VCaP (cell line): ENCODE results near the gene KCNAB3.
"Not testable (repeated sequence)": the region's sequence is repeated elsewhere in the genome, so short reads cannot be mapped to it uniquely, and the experiment has no call there.

ENCODE experiments used
- H3K27ac ChIP-seq: fragments of 450-650 bp; 2 replicates; pipeline ENCODE4 v1.5.1; 2017
- TF ChIP-seq, protein P1 (sequence below): fragments of 450-650 bp; conservative IDR thresholded peaks from 2 replicates; pipeline ENCODE4 v1.5.1; 2017; ENCODE audit warnings: mild to moderate bottlenecking, moderate library complexity

Gene KCNAB3

DNA sequence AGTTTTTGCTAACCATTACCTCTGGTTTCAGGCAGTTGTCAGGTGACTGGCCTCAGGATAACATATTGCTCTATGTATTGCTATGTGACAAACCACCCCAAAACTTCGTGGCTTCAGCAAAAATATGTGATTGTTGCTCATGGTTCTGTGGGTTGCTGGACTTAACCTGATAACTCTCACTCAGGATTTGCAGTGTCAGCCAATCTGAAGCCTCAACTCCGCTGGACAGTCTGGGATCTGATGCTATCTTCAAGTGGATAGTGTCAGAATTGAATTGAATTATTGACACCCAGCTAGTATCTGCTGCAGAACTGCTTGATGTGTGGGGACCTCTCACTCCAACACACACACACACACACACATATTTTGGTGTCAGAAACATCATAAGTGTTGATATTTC, 38.1 kb upstream of the KCNAB3 start:
- no peak overlapping the region for H3K27ac ChIP-seq
- TF ChIP-seq, protein P1, sequence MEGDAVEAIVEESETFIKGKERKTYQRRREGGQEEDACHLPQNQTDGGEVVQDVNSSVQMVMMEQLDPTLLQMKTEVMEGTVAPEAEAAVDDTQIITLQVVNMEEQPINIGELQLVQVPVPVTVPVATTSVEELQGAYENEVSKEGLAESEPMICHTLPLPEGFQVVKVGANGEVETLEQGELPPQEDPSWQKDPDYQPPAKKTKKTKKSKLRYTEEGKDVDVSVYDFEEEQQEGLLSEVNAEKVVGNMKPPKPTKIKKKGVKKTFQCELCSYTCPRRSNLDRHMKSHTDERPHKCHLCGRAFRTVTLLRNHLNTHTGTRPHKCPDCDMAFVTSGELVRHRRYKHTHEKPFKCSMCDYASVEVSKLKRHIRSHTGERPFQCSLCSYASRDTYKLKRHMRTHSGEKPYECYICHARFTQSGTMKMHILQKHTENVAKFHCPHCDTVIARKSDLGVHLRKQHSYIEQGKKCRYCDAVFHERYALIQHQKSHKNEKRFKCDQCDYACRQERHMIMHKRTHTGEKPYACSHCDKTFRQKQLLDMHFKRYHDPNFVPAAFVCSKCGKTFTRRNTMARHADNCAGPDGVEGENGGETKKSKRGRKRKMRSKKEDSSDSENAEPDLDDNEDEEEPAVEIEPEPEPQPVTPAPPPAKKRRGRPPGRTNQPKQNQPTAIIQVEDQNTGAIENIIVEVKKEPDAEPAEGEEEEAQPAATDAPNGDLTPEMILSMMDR = no peak

DNA sequence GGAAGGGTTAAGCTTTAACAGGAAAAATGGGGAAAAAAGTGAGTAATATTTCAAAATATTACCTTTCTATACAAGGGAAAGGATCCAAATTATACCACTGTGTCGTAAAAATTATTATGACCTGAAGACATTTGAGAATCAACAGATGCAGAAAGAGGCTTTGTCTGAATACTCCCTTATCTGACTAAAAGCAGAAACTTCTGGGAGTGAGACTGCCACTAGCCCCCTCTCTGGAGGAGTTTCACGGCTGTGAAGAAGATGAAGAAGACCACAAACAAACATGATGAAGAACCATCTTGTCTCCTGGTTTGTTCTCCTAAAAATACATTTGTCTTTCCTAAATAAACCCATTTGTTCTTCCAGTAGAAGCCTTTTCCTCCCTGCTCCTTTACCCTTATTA, 31.8 kb upstream of the KCNAB3 start:
- H3K27ac ChIP-seq = no peak overlapping the region
- TF ChIP-seq, protein P1 = no peak

DNA sequence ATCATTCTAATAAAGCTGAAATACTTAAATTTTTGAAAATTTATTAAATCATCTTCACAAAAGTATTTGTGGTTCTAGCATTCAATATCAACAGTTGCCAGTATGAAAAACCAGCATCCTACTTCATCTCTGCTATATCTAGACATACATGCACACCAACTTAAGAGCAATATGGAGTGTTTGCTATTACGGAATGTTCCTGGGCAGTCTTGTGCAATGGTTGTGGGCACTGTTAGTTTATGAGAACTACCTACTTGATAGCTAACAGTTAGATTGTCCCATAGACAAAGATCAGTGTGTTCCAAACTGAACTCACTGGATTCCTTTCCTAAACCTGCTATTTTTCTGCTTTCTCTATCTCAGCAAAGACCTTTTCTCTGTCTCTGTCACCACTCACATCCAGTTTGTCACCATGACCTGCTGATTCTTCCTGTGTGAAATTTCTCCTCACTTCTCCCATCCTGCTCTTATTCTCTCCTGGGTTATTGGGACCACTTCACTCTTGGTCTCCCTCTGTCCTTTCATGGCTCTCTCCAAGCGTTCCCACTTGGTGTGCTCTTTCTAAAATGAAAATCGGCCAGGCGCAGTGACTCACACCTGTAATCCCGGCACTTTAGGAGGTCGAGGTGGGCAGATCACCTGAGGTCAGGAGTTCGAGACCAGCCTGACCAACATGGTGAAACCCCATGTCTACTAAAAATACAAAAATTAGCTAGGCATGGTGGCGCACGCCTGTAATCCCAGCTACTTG, 30.0 kb upstream of the KCNAB3 start:
- TF ChIP-seq, protein P1 = no peak
- H3K27ac ChIP-seq = no peak overlapping the region

DNA sequence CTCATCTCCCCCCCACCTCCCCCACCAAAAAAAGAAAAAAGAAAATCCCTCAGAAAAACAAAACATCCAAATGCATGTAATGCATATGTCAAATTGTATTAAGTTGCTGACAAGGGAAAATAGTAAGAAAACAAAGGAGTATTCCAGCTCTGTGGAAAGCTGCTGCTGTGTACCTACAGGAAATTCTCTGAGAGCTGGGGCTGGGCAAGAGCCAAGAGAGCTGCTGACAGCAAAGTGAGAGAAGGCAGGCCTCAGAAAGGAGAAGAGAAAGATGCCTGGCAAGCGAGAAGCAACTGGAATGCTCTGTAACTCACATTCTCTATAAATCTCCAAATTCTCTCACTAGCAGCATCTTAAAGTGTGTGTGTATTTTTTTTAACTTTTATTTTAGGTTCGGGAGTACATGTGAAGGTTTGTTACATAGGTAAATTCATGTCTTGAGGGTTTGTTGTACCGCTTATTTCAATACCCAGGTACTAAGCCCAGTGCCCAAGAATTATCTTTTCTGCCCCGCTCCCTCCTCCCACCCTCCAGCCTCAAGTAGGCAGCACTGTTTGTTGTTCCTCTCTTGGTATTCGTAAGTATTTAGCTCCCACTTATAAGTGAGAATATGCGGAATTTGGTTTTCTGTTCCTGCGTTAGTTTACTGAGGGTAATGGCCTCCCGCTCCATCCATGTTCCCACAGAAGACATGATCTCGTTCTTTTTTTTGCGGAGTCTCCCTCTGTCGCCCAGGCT, 26.7 kb upstream of the KCNAB3 start:
- TF ChIP-seq, protein P1 = no peak
- H3K27ac ChIP-seq = 0 out of 2 replicates have a peak overlapping the region, but pooled peaks have one; percentile 11

DNA sequence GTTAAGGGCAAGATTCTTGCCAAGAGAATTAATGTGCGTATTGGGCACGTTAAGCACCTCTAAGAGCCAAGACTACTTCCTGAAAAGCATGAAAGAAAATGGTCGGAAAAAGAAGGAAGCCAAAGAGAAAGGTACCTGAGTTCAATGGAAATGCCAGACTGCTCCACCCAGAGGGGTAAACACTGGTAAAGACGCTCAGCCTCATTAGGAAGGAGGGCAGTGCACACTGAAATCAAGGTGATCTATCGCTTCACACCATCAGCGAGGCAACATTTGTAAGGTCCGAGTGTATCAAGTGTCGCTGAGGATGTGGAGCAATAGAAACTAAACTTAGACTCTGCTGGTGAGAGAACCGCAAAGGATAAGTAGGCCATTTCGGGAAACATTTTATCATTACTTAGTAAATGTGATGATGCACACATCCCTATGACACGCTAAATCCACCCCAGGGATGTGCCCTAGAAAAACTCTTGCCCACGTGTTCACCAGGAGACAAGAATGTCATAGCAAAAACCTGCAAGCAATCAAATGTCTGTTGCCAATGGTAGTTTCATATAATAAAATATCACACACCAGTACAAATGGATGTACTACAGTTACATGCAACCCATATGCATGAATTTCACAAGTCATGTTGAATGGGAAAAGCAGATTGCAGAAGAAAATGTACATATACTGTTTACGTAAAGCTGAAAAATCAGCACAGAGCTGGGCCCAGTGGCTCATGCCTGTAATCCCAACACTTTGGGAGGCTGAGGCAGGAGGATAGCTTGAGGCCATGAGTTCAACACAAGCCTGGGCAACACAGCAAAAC, 26.0 kb upstream of the KCNAB3 start:
- TF ChIP-seq, protein P1 = no peak
- 0 out of 2 replicates have a peak overlapping the region, but pooled peaks have one; percentile 11 for H3K27ac ChIP-seq

DNA sequence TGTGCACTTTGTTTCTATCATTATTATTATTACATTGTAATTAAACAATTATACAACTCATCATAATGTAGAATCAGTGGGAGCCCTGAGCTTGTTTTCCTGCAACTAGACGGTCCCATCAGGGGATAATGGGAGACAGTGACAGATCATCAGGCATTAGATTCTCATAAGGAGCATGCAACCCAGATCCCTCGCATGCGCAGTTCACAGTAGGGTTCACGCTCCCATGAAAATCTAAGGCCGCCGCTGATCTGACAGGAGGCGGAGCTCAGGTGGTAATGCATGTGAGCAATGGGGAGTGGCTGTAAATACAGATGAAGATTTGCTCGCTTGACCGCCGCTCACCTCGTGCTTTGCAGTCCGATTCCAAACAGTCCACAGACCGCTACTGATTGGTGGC, 23.6 kb upstream of the KCNAB3 start:
- not testable (repeated sequence) for H3K27ac ChIP-seq

DNA sequence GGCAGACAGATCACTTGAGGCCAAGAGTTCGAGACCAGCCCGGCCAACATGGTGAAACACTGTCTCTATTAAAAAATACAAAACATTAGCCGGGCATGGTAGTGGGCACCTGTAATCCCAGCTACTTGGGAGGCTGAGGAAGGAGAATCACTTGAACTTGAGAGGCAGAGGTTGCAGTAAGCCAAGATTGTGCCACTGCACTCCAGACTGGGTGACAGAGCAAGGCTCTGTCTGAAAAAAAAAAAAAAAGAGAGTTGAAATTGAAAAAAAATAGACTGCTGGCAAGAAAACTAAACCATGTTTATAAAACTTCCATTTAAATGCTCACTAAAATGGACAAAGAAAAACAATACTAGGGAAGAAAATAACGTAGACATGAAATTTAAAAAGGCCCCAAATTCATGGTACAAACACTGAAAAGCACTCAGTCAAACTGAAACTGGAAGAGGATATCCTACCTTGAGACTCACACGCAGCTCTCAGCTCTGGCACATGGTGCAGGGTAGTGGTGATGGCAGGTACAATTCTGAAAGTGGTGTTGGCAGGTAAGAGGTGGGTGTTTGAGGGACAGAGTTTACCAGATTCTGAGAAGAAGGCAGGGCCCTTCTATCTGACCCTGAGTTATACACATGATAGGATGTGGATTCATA, 21.6 kb upstream of the KCNAB3 start:
- TF ChIP-seq, protein P1 = no peak

More for the DNA sequence above, 21.6 kb upstream of the KCNAB3 start:
- no peak overlapping the region for H3K27ac ChIP-seq
